Limb (tissue), 2 donors: Measurements from ENCODE around the gene SLC25A24.
"Not testable (repeated sequence)": the region's sequence is repeated elsewhere in the genome, so short reads cannot be mapped to it uniquely, and the experiment has no call there.

Source experiments
- DNase-seq, 2 donors: peaks; one replicate each; pipeline ENCODE4 v3.0.0-alpha.2; 2016; ENCODE audit errors: extremely low spot score in 2 of 2

SLC25A24 gene

GRCh38 chr1:108140177-108140576, 60.0 kb downstream of the SLC25A24 start:
- no peak for DNase-seq

- DNase-seq, result not testable (repeated sequence)
Measured at GRCh38 chr1:108139555-108139954, 60.6 kb downstream of the SLC25A24 start.

- DNase-seq, result not testable (repeated sequence)
Measured at GRCh38 chr1:108133148-108133547, 67.0 kb downstream of the SLC25A24 start.

GRCh38 chr1:108132367-108132766, 67.8 kb downstream of the SLC25A24 start:
- DNase-seq, result not testable (repeated sequence)

- DNase-seq, result not testable (repeated sequence)
Measured at GRCh38 chr1:108131281-108131680, 68.9 kb downstream of the SLC25A24 start.

GRCh38 chr1:108130794-108131193, 69.3 kb downstream of the SLC25A24 start:
- no peak for DNase-seq

- DNase-seq, result no peak
Measured at GRCh38 chr1:108129999-108130398, 70.1 kb downstream of the SLC25A24 start.

GRCh38 chr1:108125312-108126138, 74.6 kb downstream of the SLC25A24 start:
- DNase-seq, result peak; percentile 82 to 90

GRCh38 chr1:108124622-108125311, 75.4 kb downstream of the SLC25A24 start:
- no peak for DNase-seq

- DNase-seq, result no peak
Measured at GRCh38 chr1:108124023-108124422, 76.1 kb downstream of the SLC25A24 start.

- peak; percentile 15 to 62 for DNase-seq
Measured at GRCh38 chr1:108121358-108122143, 78.6 kb downstream of the SLC25A24 start.

GRCh38 chr1:108120163-108120562, 80.0 kb downstream of the SLC25A24 start:
- DNase-seq, result no peak

GRCh38 chr1:108119500-108119899, 80.6 kb downstream of the SLC25A24 start:
- DNase-seq, result no peak

- no peak for DNase-seq
Measured at GRCh38 chr1:108117945-108118902, 81.9 kb downstream of the SLC25A24 start.

- no peak for DNase-seq
Measured at GRCh38 chr1:108117237-108117636, 82.9 kb downstream of the SLC25A24 start.

- no peak for DNase-seq
Measured at GRCh38 chr1:108114033-108114599, 86.0 kb downstream of the SLC25A24 start.

- no peak for DNase-seq
Measured at GRCh38 chr1:108113496-108113895, 86.6 kb downstream of the SLC25A24 start.

- no peak for DNase-seq
Measured at GRCh38 chr1:108109295-108109973, 90.7 kb downstream of the SLC25A24 start.

GRCh38 chr1:108108119-108108518, 92.0 kb downstream of the SLC25A24 start:
- DNase-seq, result no peak

- DNase-seq, result no peak
Measured at GRCh38 chr1:108107658-108108057, 92.5 kb downstream of the SLC25A24 start.
